Gastrocnemius medialis (tissue), 4 donors: Measurements from ENCODE around the gene CR1.

Source experiments
- CTCF ChIP-seq, 5 experiments: fragments of 450-650 bp in 3 of 5; fragments of 200-600 bp in 2 of 5; sonication (generic) in 2 of 5; IDR thresholded peaks in 4 of 5; conservative IDR thresholded peaks in 1 of 5; 1 replicate in 4 of 5; 2 replicates in 1 of 5; pipeline ENCODE4 v1.5.1; 2016 to 2019; ENCODE audit warnings: antibody characterized with exemption in 5 of 5, mild to moderate bottlenecking in 3 of 5, moderate library complexity in 3 of 5
- POLR2A ChIP-seq, 2 donors: fragments of 450-650 bp; IDR thresholded peaks; one replicate each; pipeline ENCODE4 v1.6.1; 2017; ENCODE audit warnings: antibody characterized with exemption in 2 of 2, mild to moderate bottlenecking in 2 of 2, moderate library complexity in 2 of 2

- TF ChIP-seq POLR2A (IDR thresholded peaks at IDR 0.05) (no peak), CTCF (IDR thresholded peaks at IDR 0.05 in 4 of 5, conservative IDR thresholded peaks at IDR 0.05 in 1 of 5) (peak; percentile 44 to 72 (median 46))
Measured at GRCh38 chr1:207619871-207620542, 124.0 kb downstream of the CR1 start.
